Astrocyte (in vitro differentiated cells and primary cell): ENCODE data around the gene LDHD. TPM values are rescaled to one million over a fixed set of nuclear protein-coding genes. Genes with fewer than 3 reads are reported as not detected.

Source experiments
- DNase-seq: peaks from one replicate; pipeline ENCODE4 v3.0.0-alpha.2; 2010; ENCODE audit warnings: low read depth
- FAIRE-seq: peaks from 2 replicates; lab custom pipeline; 2011; peaks lifted over from hg19 to GRCh38; lab: Jason Lieb, UNC
- H2AFZ ChIP-seq: 2 replicates; pipeline ENCODE4 v1.6.0; 2012; ENCODE audit warnings: low read depth, low read length, inconsistent platforms
- H3K27ac ChIP-seq: 2 replicates; pipeline ENCODE4 v1.5.1; 2011; ENCODE audit warnings: low read depth, low read length, inconsistent platforms
- H3K27me3 ChIP-seq: 2 replicates; pipeline ENCODE4 v1.6.0; 2011; ENCODE audit warnings: low read length, inconsistent platforms; ENCODE audit not compliant: insufficient read depth
- H3K36me3 ChIP-seq: 2 replicates; pipeline ENCODE4 v1.5.1; 2011; ENCODE audit warnings: low read length, inconsistent platforms; ENCODE audit not compliant: insufficient read depth
- H3K4me1 ChIP-seq: 2 replicates; pipeline ENCODE4 v1.5.1; 2011; ENCODE audit warnings: low read length, inconsistent platforms; ENCODE audit not compliant: insufficient read depth
- H3K4me2 ChIP-seq: 2 replicates; pipeline ENCODE4 v1.6.0; 2012; ENCODE audit warnings: low read length, inconsistent platforms
- H3K4me3 ChIP-seq: 2 replicates; pipeline ENCODE4 v1.5.1; 2011; ENCODE audit warnings: low read depth, mild to moderate bottlenecking, low read length, inconsistent platforms; ENCODE audit not compliant: insufficient read depth
- H3K79me2 ChIP-seq: 2 replicates; pipeline ENCODE4 v1.6.0; 2012; ENCODE audit warnings: mild to moderate bottlenecking, low read length, inconsistent platforms; ENCODE audit not compliant: insufficient read depth
- H3K9ac ChIP-seq: 2 replicates; pipeline ENCODE4 v1.6.0; 2012; ENCODE audit warnings: mild to moderate bottlenecking, low read length, inconsistent platforms
- H3K9me3 ChIP-seq: 2 replicates; pipeline ENCODE4 v1.5.1; 2012; ENCODE audit warnings: low read depth, mild to moderate bottlenecking, low read length, inconsistent platforms; ENCODE audit not compliant: insufficient read depth
- H4K20me1 ChIP-seq: 2 replicates; pipeline ENCODE4 v1.6.0; 2012; ENCODE audit warnings: low read length, inconsistent platforms; ENCODE audit not compliant: insufficient read depth
- H3K27ac Mint-ChIP-seq: one replicate; pipeline ENCODE4 v1.8.0; 2021; ENCODE audit warnings: mild to moderate bottlenecking, mixed read lengths; ENCODE audit not compliant: unreplicated experiment
- H3K27me3 Mint-ChIP-seq: one replicate; pipeline ENCODE4 v1.8.0; 2021; ENCODE audit warnings: low read depth, mixed read lengths; ENCODE audit not compliant: unreplicated experiment
- H3K36me3 Mint-ChIP-seq: one replicate; pipeline ENCODE4 v1.8.0; 2021; ENCODE audit warnings: low read depth, mixed read lengths; ENCODE audit not compliant: unreplicated experiment
- H3K4me1 Mint-ChIP-seq: one replicate; pipeline ENCODE4 v1.8.0; 2021; ENCODE audit warnings: low read depth, mixed read lengths; ENCODE audit not compliant: unreplicated experiment
- H3K4me3 Mint-ChIP-seq: one replicate; pipeline ENCODE4 v1.8.0; 2021; ENCODE audit warnings: mild to moderate bottlenecking, moderate library complexity, mixed read lengths; ENCODE audit not compliant: unreplicated experiment
- H3K9me3 Mint-ChIP-seq: one replicate; pipeline ENCODE4 v1.8.0; 2021; ENCODE audit warnings: mild to moderate bottlenecking, mixed read lengths; ENCODE audit not compliant: unreplicated experiment
- CTCF ChIP-seq: IDR thresholded peaks from 2 replicates; pipeline ENCODE4 v1.5.1; 2011; ENCODE audit warnings: low read depth, mild to moderate bottlenecking, inconsistent platforms, low read length, moderate library complexity; ENCODE audit not compliant: insufficient read depth
- EZH2 ChIP-seq: IDR thresholded peaks from 2 replicates; pipeline ENCODE4 v1.6.1; 2012; ENCODE audit warnings: mild to moderate bottlenecking, low read length, inconsistent platforms; ENCODE audit not compliant: insufficient read depth
- total RNA-seq: library from RNA; stranded (reverse); gene quantifications from 2 replicates; pipeline ENCODE4 v1.2.1, GENCODE V29; 2021

LDHD gene
- total RNA-seq, 1 donor from 2014 or later: not detected

GRCh38 chr16:75073545-75074303, 42.9 kb downstream of the LDHD start:
- Mint-ChIP-seq H3K27ac (no peak overlapping the region), H3K27me3 (no peaks in the 10 kb centered on the region), H3K36me3 (peaks cover 6% of the 10 kb centered on the region), H3K4me3 (no peak overlapping the region), H3K9me3 (no peaks in the 10 kb centered on the region), H3K4me1 (peaks cover 9% of the 10 kb centered on the region)
- no peak overlapping the region for H3K4me3 ChIP-seq
- H3K36me3 ChIP-seq: no peaks in the 10 kb centered on the region
- peaks cover 78% of the 10 kb centered on the region for H3K79me2 ChIP-seq
- DNase-seq (peak; percentile 30), FAIRE-seq (no peak)
- no peak overlapping the region for H2AFZ ChIP-seq
- peak overlapping the region; percentile 33 for H3K9ac ChIP-seq
- H3K9me3 ChIP-seq: no peaks in the 10 kb centered on the region
- H3K27me3 ChIP-seq: no peaks in the 10 kb centered on the region
- peaks cover 86% of the 10 kb centered on the region for H4K20me1 ChIP-seq
- TF ChIP-seq CTCF (no peak), EZH2 (no peak)
- H3K4me2 ChIP-seq: peak overlapping the region; percentile 60
- no peak overlapping the region for H3K27ac ChIP-seq
- peaks cover 11% of the 10 kb centered on the region for H3K4me1 ChIP-seq

GRCh38 chr16:75072239-75072947, 44.2 kb downstream of the LDHD start:
- Mint-ChIP-seq H3K27ac (peak overlapping the region; percentile 7), H3K4me1 (peaks cover 9% of the 10 kb centered on the region), H3K36me3 (peaks cover 4% of the 10 kb centered on the region), H3K27me3 (no peaks in the 10 kb centered on the region), H3K9me3 (no peaks in the 10 kb centered on the region), H3K4me3 (no peak overlapping the region)
- no peak overlapping the region for H3K4me2 ChIP-seq
- TF ChIP-seq EZH2 (no peak), CTCF (no peak)
- H3K27me3 ChIP-seq: no peaks in the 10 kb centered on the region
- DNase-seq: no peak
- no peak overlapping the region for H3K9ac ChIP-seq
- H3K4me1 ChIP-seq: peaks cover 11% of the 10 kb centered on the region
- H3K36me3 ChIP-seq: no peaks in the 10 kb centered on the region
- H3K9me3 ChIP-seq: no peaks in the 10 kb centered on the region
- FAIRE-seq: no peak
- H3K79me2 ChIP-seq: peaks cover 75% of the 10 kb centered on the region
- no peak overlapping the region for H3K27ac ChIP-seq
- H3K4me3 ChIP-seq: no peak overlapping the region
- no peak overlapping the region for H2AFZ ChIP-seq
- H4K20me1 ChIP-seq: peaks cover 85% of the 10 kb centered on the region

DNA sequence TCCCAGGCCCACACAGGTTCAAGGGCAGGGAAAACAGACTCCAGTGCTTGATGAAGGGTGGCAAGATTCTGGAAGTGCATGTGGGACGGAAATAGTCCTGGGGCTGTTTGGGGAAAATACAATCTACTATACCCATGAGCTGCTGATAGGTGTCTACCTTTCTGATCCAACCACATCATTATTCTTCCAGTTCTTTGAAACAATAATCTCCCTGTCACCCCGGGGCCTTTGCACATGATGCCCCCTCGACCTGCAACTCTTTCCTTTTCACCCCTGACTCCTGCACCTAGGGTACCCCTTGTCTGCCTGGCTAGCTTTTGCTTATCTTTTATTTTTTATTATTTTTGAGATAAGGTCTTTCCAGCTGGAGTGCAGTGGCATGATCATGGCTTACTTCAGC, 45.0 kb downstream of the LDHD start:
- Mint-ChIP-seq H3K4me1 (peaks cover 9% of the 10 kb centered on the region), H3K36me3 (peaks cover 1% of the 10 kb centered on the region), H3K9me3 (no peaks in the 10 kb centered on the region), H3K27ac (no peak overlapping the region), H3K4me3 (no peak overlapping the region), H3K27me3 (no peaks in the 10 kb centered on the region)
- no peaks in the 10 kb centered on the region for H3K27me3 ChIP-seq
- H4K20me1 ChIP-seq: peaks cover 89% of the 10 kb centered on the region
- no peak overlapping the region for H2AFZ ChIP-seq
- FAIRE-seq: no peak
- H3K9ac ChIP-seq: no peak overlapping the region
- peaks cover 78% of the 10 kb centered on the region for H3K79me2 ChIP-seq
- TF ChIP-seq CTCF: no peak
- TF ChIP-seq EZH2: no peak
- no peak for DNase-seq
- no peaks in the 10 kb centered on the region for H3K36me3 ChIP-seq
- no peak overlapping the region for H3K4me2 ChIP-seq
- no peak overlapping the region for H3K4me3 ChIP-seq
- H3K27ac ChIP-seq: no peak overlapping the region
- peaks cover 11% of the 10 kb centered on the region for H3K4me1 ChIP-seq
- no peaks in the 10 kb centered on the region for H3K9me3 ChIP-seq
